ENCODE results near the gene ID1.

GRCh38 chr20:31587545-31588389 is 17.3 kb upstream of the ID1 start:
- TF ChIP-seq CTCF (IDR thresholded peaks at IDR 0.05) (no peak), POLR2A (IDR thresholded peaks at IDR 0.05) (no peak)
